Activated T-helper 1 cell treated with anti-CD3 and anti-CD28 coated beads, Interleukin-12 subunit alpha, Interleukin-12 subunit beta, Interleukin-2, Interleukin-4 antibody, amounts not matched to agents 30 ng/mL and 10 ng/mL and 1 ng/mL, durations not matched to agents 14 hours and 24 hours and 36 hours (primary cell): ENCODE results near the gene SEC14L3. TPM values are rescaled to one million over a fixed set of nuclear protein-coding genes. Genes with fewer than 3 reads are reported as not detected.

ENCODE experiments used
- DNase-seq: peaks from one replicate; pipeline ENCODE4 v3.0.0; 2021; ENCODE audit warnings: low spot score
- H3K27ac Mint-ChIP-seq: one replicate; pipeline ENCODE4 v1.8.0; 2021; ENCODE audit warnings: mild to moderate bottlenecking, mixed read lengths
- H3K27me3 Mint-ChIP-seq: one replicate; pipeline ENCODE4 v1.8.0; 2022; ENCODE audit warnings: mild to moderate bottlenecking, moderate library complexity, mixed read lengths; ENCODE audit not compliant: insufficient read depth
- H3K36me3 Mint-ChIP-seq: one replicate; pipeline ENCODE4 v1.8.0; 2021; ENCODE audit warnings: low read depth, mixed read lengths
- H3K4me1 Mint-ChIP-seq: one replicate; pipeline ENCODE4 v1.8.0; 2021; ENCODE audit warnings: low read depth, mixed read lengths
- H3K4me3 Mint-ChIP-seq: one replicate; pipeline ENCODE4 v1.8.0; 2021; ENCODE audit warnings: mild to moderate bottlenecking, moderate library complexity, mixed read lengths
- H3K9me3 Mint-ChIP-seq: one replicate; pipeline ENCODE4 v1.8.0; 2021; ENCODE audit warnings: mixed read lengths
- intact Hi-C: fragments of 100-400 bp; cut with micrococcal nuclease; formaldehyde crosslinking; loops from one replicate; pipeline ENCODE4 v1.15.1; 2024
- total RNA-seq: library from RNA; stranded (reverse); gene quantifications from 2 replicates; pipeline ENCODE4 v1.2.3, GENCODE V29; 2022

SEC14L3 gene
- total RNA-seq, 1 donor from 2014 or later, result not detected

GRCh38 chr22:30434843-30435242, 37.0 kb downstream of the SEC14L3 start:
- peaks cover 21% of the 10 kb centered on the region for H3K4me1 Mint-ChIP-seq
- peaks cover 17% of the 10 kb centered on the region for H3K36me3 Mint-ChIP-seq
- H3K4me3 Mint-ChIP-seq, result peak overlapping the region; percentile 62

GRCh38 chr22:30433773-30434172, 38.0 kb downstream of the SEC14L3 start:
- DNase-seq, result no peak
- Mint-ChIP-seq H3K27me3 (peaks cover 4% of the 10 kb centered on the region), H3K4me3 (no peak overlapping the region), H3K27ac (no peak overlapping the region), H3K36me3 (peaks cover 25% of the 10 kb centered on the region), H3K4me1 (peaks cover 21% of the 10 kb centered on the region), H3K9me3 (peaks cover 18% of the 10 kb centered on the region)
- intact Hi-C loops, result no loop called here

More at GRCh38 chr22:30434843-30435242, 37.0 kb downstream of the SEC14L3 start:
- intact Hi-C loops, result loop anchor here (1.0 kb wide), 1 partner anchor 9 kb away; no protein-coding TSS in a partner anchor
- Mint-ChIP-seq H3K27me3 (peaks cover 8% of the 10 kb centered on the region), H3K9me3 (peaks cover 18% of the 10 kb centered on the region), H3K27ac (peak overlapping the region; percentile 53)
- DNase-seq, result no peak

- Mint-ChIP-seq H3K4me1 (peaks cover 21% of the 10 kb centered on the region), H3K36me3 (peaks cover 31% of the 10 kb centered on the region), H3K27me3 (peaks cover 4% of the 10 kb centered on the region), H3K4me3 (no peak overlapping the region), H3K27ac (peak overlapping the region; percentile 12), H3K9me3 (peaks cover 18% of the 10 kb centered on the region)
- no peak for DNase-seq
- intact Hi-C loops, result no loop called here
These were observed 38.6 kb downstream of the SEC14L3 start for GRCh38 chr22:30433227-30433626.

- no peak for DNase-seq
- Mint-ChIP-seq H3K27ac (no peak overlapping the region), H3K9me3 (peaks cover 18% of the 10 kb centered on the region), H3K4me1 (peaks cover 26% of the 10 kb centered on the region), H3K27me3 (peaks cover 4% of the 10 kb centered on the region), H3K4me3 (no peak overlapping the region), H3K36me3 (peaks cover 34% of the 10 kb centered on the region)
- intact Hi-C loops, result no loop called here
These were observed 39.3 kb downstream of the SEC14L3 start for GRCh38 chr22:30432520-30432919.

GRCh38 chr22:30432096-30432495, 39.7 kb downstream of the SEC14L3 start:
- no peak overlapping the region for H3K27ac Mint-ChIP-seq
- intact Hi-C loops, result no loop called here

GRCh38 chr22:30430933-30431332, 40.9 kb downstream of the SEC14L3 start:
- DNase-seq, result no peak
- Mint-ChIP-seq H3K4me1 (peaks cover 40% of the 10 kb centered on the region), H3K27me3 (peaks cover 4% of the 10 kb centered on the region), H3K9me3 (peaks cover 12% of the 10 kb centered on the region), H3K27ac (no peak overlapping the region), H3K4me3 (no peak overlapping the region), H3K36me3 (peaks cover 37% of the 10 kb centered on the region)
- intact Hi-C loops, result no loop called here

More at GRCh38 chr22:30432096-30432495, 39.7 kb downstream of the SEC14L3 start:
- DNase-seq, result no peak
- peaks cover 17% of the 10 kb centered on the region for H3K9me3 Mint-ChIP-seq
- peaks cover 4% of the 10 kb centered on the region for H3K27me3 Mint-ChIP-seq
- peaks cover 30% of the 10 kb centered on the region for H3K4me1 Mint-ChIP-seq
- peaks cover 37% of the 10 kb centered on the region for H3K36me3 Mint-ChIP-seq
- no peak overlapping the region for H3K4me3 Mint-ChIP-seq

GRCh38 chr22:30429887-30430286, 41.9 kb downstream of the SEC14L3 start:
- Mint-ChIP-seq H3K27me3 (peaks cover 4% of the 10 kb centered on the region), H3K4me1 (peaks cover 37% of the 10 kb centered on the region), H3K4me3 (no peak overlapping the region), H3K9me3 (peaks cover 4% of the 10 kb centered on the region), H3K36me3 (peaks cover 28% of the 10 kb centered on the region), H3K27ac (no peak overlapping the region)
- intact Hi-C loops, result loop anchor here (10.0 kb wide), 1 partner anchor 875 kb away; the partner anchor contains the start of gene THOC5
- DNase-seq, result no peak

GRCh38 chr22:30427871-30428270, 43.9 kb downstream of the SEC14L3 start:
- Mint-ChIP-seq H3K36me3 (peaks cover 30% of the 10 kb centered on the region), H3K27ac (no peak overlapping the region), H3K27me3 (peaks cover under 1% of the 10 kb centered on the region), H3K9me3 (no peaks in the 10 kb centered on the region), H3K4me1 (peaks cover 37% of the 10 kb centered on the region), H3K4me3 (no peak overlapping the region)
- intact Hi-C loops, result loop anchor here (10.0 kb wide), 1 partner anchor 873 kb away; the partner anchor contains the start of gene THOC5
- no peak for DNase-seq

- peak overlapping the region; percentile 89 for H3K27ac Mint-ChIP-seq
- peak overlapping the region; percentile 98 for H3K4me3 Mint-ChIP-seq
- intact Hi-C loops, result loop anchor here (1.0 to 10.0 kb wide), 7 partner anchors 9 to 872 kb away; partner anchors contain the start of genes SEC14L2, SF3A1 and THOC5
- peak; percentile 75 for DNase-seq
- H3K9me3 Mint-ChIP-seq, result no peaks in the 10 kb centered on the region
- peaks cover 49% of the 10 kb centered on the region for H3K4me1 Mint-ChIP-seq
- no peaks in the 10 kb centered on the region for H3K27me3 Mint-ChIP-seq
- H3K36me3 Mint-ChIP-seq, result peaks cover 41% of the 10 kb centered on the region
These were observed 45.1 kb downstream of the SEC14L3 start for GRCh38 chr22:30426388-30427353.

- Mint-ChIP-seq H3K27ac (peak within 1 kb of the TSS; percentile 99), H3K4me1 (peaks cover 57% of the 10 kb centered on the region), H3K36me3 (peaks cover 44% of the 10 kb centered on the region), H3K27me3 (no peaks in the 10 kb centered on the region), H3K9me3 (no peaks in the 10 kb centered on the region), H3K4me3 (peak within 1 kb of the TSS; percentile 98)
- intact Hi-C loops, result loop anchor here (1.0 to 10.0 kb wide), 8 partner anchors 9 to 871 kb away; partner anchors contain the start of genes SEC14L2, SF3A1, TBC1D10A and THOC5
- DNase-seq, result peak; percentile 38
These were observed 46.0 kb downstream of the SEC14L3 start, which contains the start of gene MTFP1 for GRCh38 chr22:30425616-30426387. MTFP1 (plus strand) TSS chr22:30425768; CDS start chr22:30425880, 112 bp downstream.

- no peaks in the 10 kb centered on the region for H3K9me3 Mint-ChIP-seq
- intact Hi-C loops, result loop anchor here (2.0 to 10.0 kb wide), 2 partner anchors 98 to 870 kb away; partner anchors contain the start of genes TBC1D10A and THOC5
- H3K4me1 Mint-ChIP-seq, result peaks cover 62% of the 10 kb centered on the region
- peaks cover 47% of the 10 kb centered on the region for H3K36me3 Mint-ChIP-seq
- H3K27me3 Mint-ChIP-seq, result no peaks in the 10 kb centered on the region
- peak overlapping the region; percentile 89 for H3K27ac Mint-ChIP-seq
- DNase-seq, result no peak
- peak overlapping the region; percentile 98 for H3K4me3 Mint-ChIP-seq
These were observed 46.5 kb downstream of the SEC14L3 start for GRCh38 chr22:30425327-30425615.

GRCh38 chr22:30424534-30425326, 47.1 kb downstream of the SEC14L3 start:
- no peak for DNase-seq
- Mint-ChIP-seq H3K4me3 (peak overlapping the region; percentile 98), H3K4me1 (peaks cover 66% of the 10 kb centered on the region), H3K9me3 (no peaks in the 10 kb centered on the region), H3K36me3 (peaks cover 44% of the 10 kb centered on the region), H3K27me3 (no peaks in the 10 kb centered on the region), H3K27ac (peak overlapping the region; percentile 99)
- intact Hi-C loops, result loop anchor here (1.0 to 10.0 kb wide), 6 partner anchors 98 to 870 kb away; partner anchors contain the start of genes CASTOR1, TBC1D10A and THOC5
